CD14-positive monocyte (primary cell): Measurements from ENCODE around the gene IL22RA1. TPM values are rescaled to one million over a fixed set of nuclear protein-coding genes. Genes with fewer than 3 reads are reported as not detected.

Experiments
- DNase-seq, 3 donors: peaks; one replicate each; pipeline ENCODE4 v3.0.0-alpha.2; 2011 to 2022
- H2AFZ ChIP-seq: 2 replicates; pipeline ENCODE4 v1.6.0; 2012; ENCODE audit warnings: mild to moderate bottlenecking, low read depth, low read length, inconsistent platforms; ENCODE audit not compliant: insufficient read depth, poor library complexity, severe bottlenecking
- H3K27ac ChIP-seq, 2 donors: 1 replicate in 1 of 2; 2 replicates in 1 of 2; pipeline ENCODE4 v1.5.1; 2012 to 2013; ENCODE audit warnings: low read length in 2 of 2, control low read depth in 1 of 2, inconsistent platforms in 1 of 2, low read depth in 1 of 2, mild to moderate bottlenecking in 1 of 2
- H3K27me3 ChIP-seq, 2 donors: one replicate each; pipeline versions ENCODE4 v1.6.0 to v1.6.1; 2011 to 2013; ENCODE audit warnings: low read length in 2 of 2; ENCODE audit not compliant: control insufficient read depth in 2 of 2, insufficient read depth in 2 of 2
- H3K36me3 ChIP-seq, 2 donors: replicated peaks in 1 of 2; 1 replicate in 1 of 2; 2 replicates in 1 of 2; pipeline versions ENCODE4 v1.5.1 to v1.6.1; 2012 to 2013; ENCODE audit warnings: low read length in 2 of 2, control low read depth in 1 of 2, inconsistent platforms in 1 of 2, mild to moderate bottlenecking in 1 of 2; ENCODE audit not compliant: insufficient read depth in 2 of 2, control insufficient read depth in 1 of 2
- H3K4me1 ChIP-seq, 2 donors: 1 replicate in 1 of 2; 2 replicates in 1 of 2; pipeline versions ENCODE4 v1.5.1 to v1.6.1; 2012 to 2013; ENCODE audit warnings: low read length in 2 of 2, control low read depth in 1 of 2, inconsistent platforms in 1 of 2, mild to moderate bottlenecking in 1 of 2, moderate library complexity in 1 of 2; ENCODE audit not compliant: insufficient read depth in 2 of 2, control insufficient read depth in 1 of 2
- H3K4me2 ChIP-seq: replicated peaks from 2 replicates; pipeline ENCODE3; 2012; ENCODE audit warnings: low read length, moderate library complexity, mild to moderate bottlenecking; ENCODE audit not compliant: poor library complexity, severe bottlenecking; ENCODE audit errors: extremely low read depth
- H3K4me3 ChIP-seq, 3 experiments: fragments of 200-600 bp in 1 of 3; sonication (generic) in 1 of 3; replicated peaks in 1 of 3; 1 replicate in 2 of 3; 2 replicates in 1 of 3; pipeline ENCODE4 v1.5.1; 2011 to 2013; ENCODE audit warnings: low read length in 3 of 3, mild to moderate bottlenecking in 3 of 3, control low read depth in 2 of 3, low read depth in 2 of 3, inconsistent platforms in 1 of 3, moderate library complexity in 1 of 3
- H3K79me2 ChIP-seq: 2 replicates; pipeline ENCODE4 v1.6.0; 2012; ENCODE audit warnings: mild to moderate bottlenecking, control low read depth, inconsistent platforms, low read length, moderate library complexity; ENCODE audit not compliant: insufficient read depth
- H3K9ac ChIP-seq: 2 replicates; pipeline ENCODE4 v1.6.0; 2017; ENCODE audit warnings: low read length, mild to moderate bottlenecking; ENCODE audit not compliant: insufficient read depth, poor library complexity, severe bottlenecking
- H3K9me3 ChIP-seq, 2 donors: replicated peaks in 1 of 2; 1 replicate in 1 of 2; 2 replicates in 1 of 2; pipeline versions ENCODE4 v1.5.1 to v1.6.1; 2012 to 2013; ENCODE audit warnings: low read length in 2 of 2, control low read depth in 1 of 2; ENCODE audit not compliant: control insufficient read depth in 1 of 2, insufficient read depth in 1 of 2
- H4K20me1 ChIP-seq: 2 replicates; pipeline ENCODE4 v1.6.0; 2012; ENCODE audit warnings: mild to moderate bottlenecking, low read length, control low read depth, moderate library complexity; ENCODE audit not compliant: insufficient read depth
- H3K27ac Mint-ChIP-seq, 7 donors: one replicate each; pipeline ENCODE4 v1.8.0; 2020; ENCODE audit warnings: mild to moderate bottlenecking in 7 of 7, mixed read lengths in 7 of 7, moderate library complexity in 6 of 7, inconsistent platforms in 2 of 7
- H3K27me3 Mint-ChIP-seq, 3 donors: one replicate each; pipeline ENCODE4 v1.8.0; 2021 to 2022; ENCODE audit warnings: low read depth in 3 of 3, mild to moderate bottlenecking in 3 of 3, mixed read lengths in 3 of 3, moderate library complexity in 3 of 3, inconsistent platforms in 1 of 3
- H3K36me3 Mint-ChIP-seq, 2 donors: one replicate each; pipeline ENCODE4 v1.8.0; 2020; ENCODE audit warnings: mixed read lengths in 2 of 2, inconsistent platforms in 1 of 2, mild to moderate bottlenecking in 1 of 2
- H3K4me1 Mint-ChIP-seq: one replicate; pipeline ENCODE4 v1.8.0; 2020; ENCODE audit warnings: mild to moderate bottlenecking, mixed read lengths
- H3K4me3 Mint-ChIP-seq, 2 donors: one replicate each; pipeline ENCODE4 v1.8.0; 2020; ENCODE audit warnings: mild to moderate bottlenecking in 2 of 2, mixed read lengths in 2 of 2, moderate library complexity in 1 of 2
- H3K9me3 Mint-ChIP-seq, 7 donors: one replicate each; pipeline ENCODE4 v1.8.0; 2020 to 2022; ENCODE audit warnings: mixed read lengths in 7 of 7, mild to moderate bottlenecking in 6 of 7, moderate library complexity in 6 of 7, inconsistent platforms in 2 of 7
- CTCF ChIP-seq: fragments of 200-600 bp; IDR thresholded peaks from one replicate; pipeline ENCODE4 v1.8.0; 2022; ENCODE audit warnings: antibody characterized with exemption, mild to moderate bottlenecking
- WGBS: methylation state at CpG from one replicate; pipeline ENCODE4 v1.1.5; 2013; ENCODE audit warnings: missing lambda C conversion rate; ENCODE audit not compliant: insufficient coverage; 5-methylcytosine and 5-hydroxymethylcytosine counted together
- intact Hi-C, 2 donors: fragments of 100-400 bp; cut with micrococcal nuclease; formaldehyde crosslinking; loops; one replicate each; pipeline versions ENCODE4 v1.15.0 to v1.15.1; 2023
- polyA plus RNA-seq, 3 donors: library from polyadenylated mRNA; depleted of rRNA in 1 of 3; unstranded in 2 of 3; stranded (reverse) in 1 of 3; fragments of 300-500 nt in 2 of 3; fragments of >200 nt in 1 of 3; fragmentation: Illumina TruSeq in 2 of 3; gene quantifications; 1 replicate in 2 of 3; 2 replicates in 1 of 3; pipeline ENCODE4 v1.2.3, GENCODE V29; 2012 to 2021

Gene IL22RA1
- polyA plus RNA-seq, 3 donors = not detected

GRCh38 chr1:24127134-24127800 is 15.7 kb downstream of the IL22RA1 start:
- no peaks in the 10 kb centered on the region for H3K36me3 Mint-ChIP-seq
- H3K36me3 ChIP-seq = no peaks in the 10 kb centered on the region
- WGBS = 100% methylated on average over 2 of the region's 3 CpGs
- H3K4me1 ChIP-seq = no peaks in the 10 kb centered on the region
- peaks cover 11 to 14% of the 10 kb centered on the region in 2 donors for H3K9me3 ChIP-seq
- DNase-seq = no peak
- no peaks in the 10 kb centered on the region for H3K27me3 ChIP-seq
- peaks cover 3 to 17% (median 6%) of the 10 kb centered on the region in 3 donors for H3K27me3 Mint-ChIP-seq
- no peaks in the 10 kb centered on the region for H4K20me1 ChIP-seq
- H3K4me2 ChIP-seq = no peak overlapping the region
- no peak for TF ChIP-seq CTCF
- no peak overlapping the region for H3K9ac ChIP-seq
- no peak overlapping the region for H3K4me3 Mint-ChIP-seq
- H3K79me2 ChIP-seq = no peaks in the 10 kb centered on the region
- H3K27ac ChIP-seq = no peak overlapping the region
- no peak overlapping the region for H3K4me3 ChIP-seq
- H3K4me1 Mint-ChIP-seq = no peaks in the 10 kb centered on the region
- intact Hi-C loops = no loop called here
- H3K27ac Mint-ChIP-seq = no peak overlapping the region
- peaks cover 15 to 24% (median 18%) of the 10 kb centered on the region in 7 donors for H3K9me3 Mint-ChIP-seq
- H2AFZ ChIP-seq = no peak overlapping the region

DNA sequence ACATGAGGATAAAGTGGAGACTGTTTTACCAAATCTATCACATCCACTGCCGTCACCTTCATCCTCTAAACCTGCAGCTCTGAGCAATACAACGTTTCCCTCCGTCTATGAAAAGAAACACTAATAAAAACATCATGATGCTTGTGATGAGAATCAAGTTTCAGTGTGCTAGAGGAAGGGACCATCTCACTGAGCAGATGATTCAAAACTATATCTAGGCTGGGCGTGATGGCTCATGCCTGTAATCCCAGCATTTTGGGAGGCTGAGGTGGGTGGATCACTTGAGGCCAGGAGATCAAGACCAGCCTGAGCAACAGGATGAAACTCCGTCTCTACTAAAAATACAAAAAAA is 16.3 kb downstream of the IL22RA1 start:
- no peaks in the 10 kb centered on the region for H3K4me1 ChIP-seq
- Mint-ChIP-seq H3K4me3 (no peak overlapping the region), H3K36me3 (no peaks in the 10 kb centered on the region), H3K27ac (no peak overlapping the region), H3K4me1 (no peaks in the 10 kb centered on the region), H3K27me3 (peaks cover 2 to 15% (median 6%) of the 10 kb centered on the region in 3 donors), H3K9me3 (peaks cover 15 to 20% (median 18%) of the 10 kb centered on the region in 7 donors)
- H3K36me3 ChIP-seq = no peaks in the 10 kb centered on the region
- TF ChIP-seq CTCF = no peak
- WGBS = no CpG with 5 or more reads among the region's 5 CpGs
- peaks cover 11% of the 10 kb centered on the region in 2 donors for H3K9me3 ChIP-seq
- intact Hi-C loops = no loop called here
- H3K79me2 ChIP-seq = no peaks in the 10 kb centered on the region
- no peak overlapping the region for H3K4me3 ChIP-seq
- no peaks in the 10 kb centered on the region for H3K27me3 ChIP-seq
- H3K4me2 ChIP-seq = no peak overlapping the region
- H3K9ac ChIP-seq = no peak overlapping the region
- no peak overlapping the region for H3K27ac ChIP-seq
- no peak for DNase-seq
- no peaks in the 10 kb centered on the region for H4K20me1 ChIP-seq
- H2AFZ ChIP-seq = no peak overlapping the region
